Body of pancreas (tissue), 4 donors: ENCODE results near the gene SLC27A2.

Experiments
- CTCF ChIP-seq, 7 experiments: fragments of 450-650 bp in 4 of 7; fragments of 200-600 bp in 3 of 7; sonication (generic) in 3 of 7; IDR thresholded peaks; one replicate each; pipeline ENCODE4 v1.5.1; 2016 to 2019; ENCODE audit warnings: antibody characterized with exemption in 7 of 7
- POLR2A ChIP-seq, 3 donors: fragments of 450-650 bp; IDR thresholded peaks; one replicate each; pipeline ENCODE4 v1.6.1; 2016; ENCODE audit warnings: antibody characterized with exemption in 3 of 3, mild to moderate bottlenecking in 2 of 3

GRCh38 chr15:50146632-50147031 is 35.4 kb upstream of the SLC27A2 start:
- TF ChIP-seq CTCF (IDR thresholded peaks at IDR 0.05) (no peak), POLR2A (IDR thresholded peaks at IDR 0.05) (no peak)
